HL-60/S4 (cell line): ENCODE results near the gene GGCT.
"Not testable (repeated sequence)": the region's sequence is repeated elsewhere in the genome, so short reads cannot be mapped to it uniquely, and the experiment has no call there.

Experiments
- in situ Hi-C: fragments of 300-500 bp; cut with MboI; formaldehyde crosslinking; loops from 2 replicates; pipeline ENCODE4 v1.14.3; 2022; ENCODE audit warnings: low sequenced_read_pairs

GGCT gene

GRCh38 chr7:30519122-30519521, 14.5 kb upstream of the GGCT start:
- in situ Hi-C loops: no loop called here

GRCh38 chr7:30515761-30516160, 11.1 kb upstream of the GGCT start:
- in situ Hi-C loops: no loop called here

- in situ Hi-C loops: no loop called here
Observed at GRCh38 chr7:30514776-30515175, 10.1 kb upstream of the GGCT start.

GRCh38 chr7:30514177-30514576, 9.5 kb upstream of the GGCT start:
- in situ Hi-C loops: no loop called here

GRCh38 chr7:30513762-30514161, 9.1 kb upstream of the GGCT start:
- in situ Hi-C loops: no loop called here

- in situ Hi-C loops: no loop called here
Observed at GRCh38 chr7:30511973-30512662, 7.5 kb upstream of the GGCT start.

- in situ Hi-C loops: no loop called here
Observed at GRCh38 chr7:30511494-30511893, 6.9 kb upstream of the GGCT start.

- in situ Hi-C loops: no loop called here
Observed at GRCh38 chr7:30510124-30511075, 5.8 kb upstream of the GGCT start.

GRCh38 chr7:30509171-30509857, 4.7 kb upstream of the GGCT start:
- in situ Hi-C loops: not testable (repeated sequence)

GRCh38 chr7:30507346-30507900, 2.8 kb upstream of the GGCT start:
- in situ Hi-C loops: not testable (repeated sequence)

GRCh38 chr7:30505174-30505697, 607 bp upstream of the GGCT start:
- in situ Hi-C loops: no loop called here

GRCh38 chr7:30503274-30504212, 1.1 kb downstream of the GGCT start:
- in situ Hi-C loops: no loop called here

- in situ Hi-C loops: no loop called here
Observed at GRCh38 chr7:30502470-30503251, 2.0 kb downstream of the GGCT start.

- in situ Hi-C loops: no loop called here
Observed at GRCh38 chr7:30501264-30501663, 3.4 kb downstream of the GGCT start.

GRCh38 chr7:30493228-30493627, 11.4 kb downstream of the GGCT start:
- in situ Hi-C loops: no loop called here

GRCh38 chr7:30491417-30491816, 13.2 kb downstream of the GGCT start:
- in situ Hi-C loops: no loop called here

- in situ Hi-C loops: no loop called here
Observed at GRCh38 chr7:30487371-30487770, 17.3 kb downstream of the GGCT start.

- in situ Hi-C loops: no loop called here
Observed at GRCh38 chr7:30485667-30486066, 19.0 kb downstream of the GGCT start.

GRCh38 chr7:30481416-30481815, 23.2 kb downstream of the GGCT start:
- in situ Hi-C loops: not testable (repeated sequence)
